Measurements from ENCODE around the gene BRINP2. TPM values are rescaled to one million over a fixed set of nuclear protein-coding genes. Genes with fewer than 3 reads are reported as not detected.

BRINP2 gene
- total RNA-seq, 1 donor: not detected

DNA sequence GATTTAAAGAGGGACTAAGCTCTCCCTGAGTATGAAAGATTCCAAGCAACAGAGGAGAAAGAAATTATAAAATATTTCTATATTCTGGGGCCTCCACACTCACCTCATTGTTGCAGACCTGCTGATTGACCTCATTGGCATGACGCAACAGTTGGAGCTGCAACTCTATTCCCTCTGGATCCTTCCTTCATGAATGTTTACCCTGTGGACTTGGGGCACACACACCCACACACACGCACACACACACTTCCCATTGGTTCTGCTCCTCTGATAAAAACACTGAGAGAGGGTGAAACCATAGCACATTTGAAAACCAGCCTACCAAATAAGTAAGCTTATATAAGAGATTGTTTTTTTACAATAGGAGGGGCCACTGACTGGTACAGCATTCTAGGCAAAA is 159.1 kb downstream of the BRINP2 start:
- DNase-seq (ENCODE audit: insufficient read length, low spot score, missing footprints): no peak
- Histone ChIP-seq H3K27ac (ENCODE audit: low read depth, low read length) (no peak overlapping the region), H3K4me3 (ENCODE audit: insufficient read depth, low read length) (no peak overlapping the region), H3K79me2 (ENCODE audit: insufficient read depth, low read length) (no peaks in the 10 kb centered on the region), H2AFZ (ENCODE audit: low read length) (no peak overlapping the region), H3K4me1 (ENCODE audit: insufficient read depth, low read length) (no peaks in the 10 kb centered on the region), H3K27me3 (ENCODE audit: insufficient read depth, low read length) (no peaks in the 10 kb centered on the region), H3K36me3 (ENCODE audit: insufficient read depth, low read length) (no peaks in the 10 kb centered on the region), H3K9me3 (ENCODE audit: low read depth, low read length) (no peaks in the 10 kb centered on the region), H4K20me1 (ENCODE audit: insufficient read depth, low read length) (no peaks in the 10 kb centered on the region), H3K4me2 (ENCODE audit: insufficient read depth, low read length) (no peak overlapping the region)
- TF ChIP-seq CTCF (IDR thresholded peaks at IDR 0.05; ENCODE audit: extremely low read depth, low read depth, low read length): no peak

Other genes starting within 250 kb of the BRINP2 start
- gene ASTN1, start 6.2 kb upstream of the BRINP2 start, total RNA-seq: under 0.01 TPM in 1 of 2 replicates, not detected in the other

Measured in osteoblast (primary cell).